H7 (cell line): ENCODE data around the gene ABCA7. TPM values are rescaled to one million over a fixed set of nuclear protein-coding genes. Genes with fewer than 3 reads are reported as not detected.

Experiments
- DNase-seq: peaks from one replicate; pipeline ENCODE4 v3.0.0; 2012
- H3K27me3 ChIP-seq: 2 replicates; pipeline ENCODE4 v1.6.0; 2011; ENCODE audit warnings: mild to moderate bottlenecking, low read length; ENCODE audit not compliant: control insufficient read depth, insufficient read depth
- H3K36me3 ChIP-seq: replicated peaks from 2 replicates; pipeline ENCODE4 v1.5.1; 2011; ENCODE audit warnings: low read length; ENCODE audit not compliant: control insufficient read depth, insufficient read depth
- H3K4me3 ChIP-seq: 2 replicates; pipeline ENCODE4 v1.5.1; 2011; ENCODE audit warnings: low read depth, mild to moderate bottlenecking, control low read depth, low read length, moderate library complexity; ENCODE audit not compliant: insufficient read depth
- total RNA-seq: library from RNA; depleted of rRNA; stranded (reverse); fragments of >200 nt; shearing (Covaris generic); gene quantifications from 2 replicates; pipeline ENCODE4 v1.2.3, GENCODE V29; 2014

ABCA7 gene
- total RNA-seq, 1 experiment from 2014 or later = 19.7 TPM

- DNase-seq = no peak
- Histone ChIP-seq H3K4me3 (no peak overlapping the region), H3K36me3 (no peaks in the 10 kb centered on the region), H3K27me3 (no peaks in the 10 kb centered on the region)
Measured at GRCh38 chr19:1049800-1050199, 9.9 kb downstream of the ABCA7 start.

GRCh38 chr19:1050989-1051788, 11.3 kb downstream of the ABCA7 start:
- H3K27me3 ChIP-seq = no peaks in the 10 kb centered on the region
- DNase-seq = no peak
- H3K4me3 ChIP-seq = no peak overlapping the region
- H3K36me3 ChIP-seq = no peaks in the 10 kb centered on the region

- Histone ChIP-seq H3K36me3 (no peaks in the 10 kb centered on the region), H3K27me3 (no peaks in the 10 kb centered on the region), H3K4me3 (no peak overlapping the region)
- no peak for DNase-seq
Measured at GRCh38 chr19:1051791-1052190, 11.9 kb downstream of the ABCA7 start.

- H3K27me3 ChIP-seq = no peaks in the 10 kb centered on the region
- no peak for DNase-seq
- no peak overlapping the region for H3K4me3 ChIP-seq
- no peaks in the 10 kb centered on the region for H3K36me3 ChIP-seq
Measured at GRCh38 chr19:1052349-1052975, 12.6 kb downstream of the ABCA7 start.

GRCh38 chr19:1053176-1054101, 13.5 kb downstream of the ABCA7 start:
- no peak for DNase-seq
- no peaks in the 10 kb centered on the region for H3K36me3 ChIP-seq
- H3K4me3 ChIP-seq = no peak overlapping the region
- no peaks in the 10 kb centered on the region for H3K27me3 ChIP-seq

- Histone ChIP-seq H3K36me3 (no peaks in the 10 kb centered on the region), H3K27me3 (no peaks in the 10 kb centered on the region), H3K4me3 (no peak overlapping the region)
- DNase-seq = no peak
Measured at GRCh38 chr19:1054102-1055027, 14.5 kb downstream of the ABCA7 start.

- H3K27me3 ChIP-seq = no peaks in the 10 kb centered on the region
- H3K4me3 ChIP-seq = no peak overlapping the region
- no peaks in the 10 kb centered on the region for H3K36me3 ChIP-seq
- DNase-seq = no peak
Measured at GRCh38 chr19:1055028-1055425, 15.1 kb downstream of the ABCA7 start.

- H3K27me3 ChIP-seq = no peaks in the 10 kb centered on the region
- peaks cover 1% of the 10 kb centered on the region; the same call in 1 of the 2 replicates for H3K36me3 ChIP-seq
- no peak overlapping the region for H3K4me3 ChIP-seq
- DNase-seq = no peak
Measured at GRCh38 chr19:1055886-1056620, 16.1 kb downstream of the ABCA7 start.

- Histone ChIP-seq H3K27me3 (no peaks in the 10 kb centered on the region), H3K36me3 (peaks cover 1% of the 10 kb centered on the region; the same call in 1 of the 2 replicates), H3K4me3 (no peak overlapping the region)
- DNase-seq = no peak
Measured at GRCh38 chr19:1057176-1057855, 17.4 kb downstream of the ABCA7 start.

GRCh38 chr19:1058112-1058511, 18.2 kb downstream of the ABCA7 start:
- H3K36me3 ChIP-seq = peaks cover 1% of the 10 kb centered on the region; the same call in 1 of the 2 replicates
- DNase-seq = no peak
- H3K27me3 ChIP-seq = no peaks in the 10 kb centered on the region
- H3K4me3 ChIP-seq = no peak overlapping the region

GRCh38 chr19:1060689-1061088, 20.8 kb downstream of the ABCA7 start:
- H3K4me3 ChIP-seq = no peak overlapping the region
- peaks cover 7% of the 10 kb centered on the region for H3K27me3 ChIP-seq
- DNase-seq = no peak
- H3K36me3 ChIP-seq = peaks cover 1% of the 10 kb centered on the region; the same call in 1 of the 2 replicates

GRCh38 chr19:1061987-1062386, 22.1 kb downstream of the ABCA7 start:
- Histone ChIP-seq H3K36me3 (peaks cover 1% of the 10 kb centered on the region; the same call in 1 of the 2 replicates), H3K27me3 (peaks cover 16% of the 10 kb centered on the region), H3K4me3 (peak overlapping the region; percentile 59)
- no peak for DNase-seq
